Right kidney (tissue), 1 donor: ENCODE results near the gene DAAM1.

Experiments
- DNase-seq: peaks from one replicate; pipeline ENCODE4 v3.0.0-alpha.2; 2016

The DAAM1 gene

GRCh38 chr14:59254911-59255545 is 66.6 kb downstream of the DAAM1 start:
- DNase-seq: no peak

- DNase-seq: no peak
These were observed 67.9 kb downstream of the DAAM1 start for GRCh38 chr14:59256331-59256730.

- DNase-seq: no peak
These were observed 72.9 kb downstream of the DAAM1 start for GRCh38 chr14:59261334-59261733.

- no peak for DNase-seq
These were observed 74.4 kb downstream of the DAAM1 start for GRCh38 chr14:59262717-59263454.

- no peak for DNase-seq
These were observed 77.3 kb downstream of the DAAM1 start for GRCh38 chr14:59265808-59266207.

GRCh38 chr14:59267046-59267445 is 78.6 kb downstream of the DAAM1 start:
- DNase-seq: no peak

GRCh38 chr14:59268011-59268410 is 79.5 kb downstream of the DAAM1 start:
- no peak for DNase-seq

- DNase-seq: no peak
These were observed 80.4 kb downstream of the DAAM1 start for GRCh38 chr14:59268858-59269257.

- no peak for DNase-seq
These were observed 81.0 kb downstream of the DAAM1 start for GRCh38 chr14:59269466-59269865.

GRCh38 chr14:59271256-59271655 is 82.8 kb downstream of the DAAM1 start:
- no peak for DNase-seq

- DNase-seq: no peak
These were observed 83.3 kb downstream of the DAAM1 start for GRCh38 chr14:59271734-59272133.

- DNase-seq: no peak
These were observed 84.2 kb downstream of the DAAM1 start for GRCh38 chr14:59272633-59273032.

GRCh38 chr14:59273737-59274136 is 85.3 kb downstream of the DAAM1 start:
- DNase-seq: no peak

- DNase-seq: no peak
These were observed 86.5 kb downstream of the DAAM1 start for GRCh38 chr14:59274991-59275391.

- no peak for DNase-seq
These were observed 87.2 kb downstream of the DAAM1 start for GRCh38 chr14:59275668-59276067.

- no peak for DNase-seq
These were observed 87.8 kb downstream of the DAAM1 start for GRCh38 chr14:59276235-59276634.

- no peak for DNase-seq
These were observed 89.2 kb downstream of the DAAM1 start for GRCh38 chr14:59277659-59278058.

GRCh38 chr14:59278111-59278510 is 89.6 kb downstream of the DAAM1 start:
- no peak for DNase-seq

GRCh38 chr14:59280961-59281360 is 92.5 kb downstream of the DAAM1 start:
- DNase-seq: no peak

GRCh38 chr14:59281609-59282377 is 93.3 kb downstream of the DAAM1 start:
- DNase-seq: no peak

GRCh38 chr14:59282378-59282765 is 93.9 kb downstream of the DAAM1 start:
- DNase-seq: no peak

- DNase-seq: no peak
These were observed 94.9 kb downstream of the DAAM1 start for GRCh38 chr14:59283361-59283760.

GRCh38 chr14:59284059-59284458 is 95.6 kb downstream of the DAAM1 start:
- DNase-seq: no peak

- no peak for DNase-seq
These were observed 103.6 kb downstream of the DAAM1 start for GRCh38 chr14:59292028-59292427.
